ENCODE measurements around the gene CRTC2. TPM values are rescaled to one million over a fixed set of nuclear protein-coding genes. Genes with fewer than 3 reads are reported as not detected.
"Not testable (repeated sequence)": the region's sequence is repeated elsewhere in the genome, so short reads cannot be mapped to it uniquely, and the experiment has no call there.

The CRTC2 gene
- total and polyA plus RNA-seq, 12 donors: 14.6 to 50.5 (median 18.6) TPM

- DNase-seq: no peak
- Histone ChIP-seq H3K9me3 (no peaks in the 10 kb centered on the region), H3K4me1 (peaks cover 0 to 22% (median 10%) of the 10 kb centered on the region in 9 donors), H3K36me3 (peaks cover 0 to 27% (median 0%) of the 10 kb centered on the region in 9 donors), H3K27me3 (no peaks in the 10 kb centered on the region), H3K27ac (no peak overlapping the region), H3K4me3 (no peak overlapping the region)
- TF ChIP-seq, protein P1, sequence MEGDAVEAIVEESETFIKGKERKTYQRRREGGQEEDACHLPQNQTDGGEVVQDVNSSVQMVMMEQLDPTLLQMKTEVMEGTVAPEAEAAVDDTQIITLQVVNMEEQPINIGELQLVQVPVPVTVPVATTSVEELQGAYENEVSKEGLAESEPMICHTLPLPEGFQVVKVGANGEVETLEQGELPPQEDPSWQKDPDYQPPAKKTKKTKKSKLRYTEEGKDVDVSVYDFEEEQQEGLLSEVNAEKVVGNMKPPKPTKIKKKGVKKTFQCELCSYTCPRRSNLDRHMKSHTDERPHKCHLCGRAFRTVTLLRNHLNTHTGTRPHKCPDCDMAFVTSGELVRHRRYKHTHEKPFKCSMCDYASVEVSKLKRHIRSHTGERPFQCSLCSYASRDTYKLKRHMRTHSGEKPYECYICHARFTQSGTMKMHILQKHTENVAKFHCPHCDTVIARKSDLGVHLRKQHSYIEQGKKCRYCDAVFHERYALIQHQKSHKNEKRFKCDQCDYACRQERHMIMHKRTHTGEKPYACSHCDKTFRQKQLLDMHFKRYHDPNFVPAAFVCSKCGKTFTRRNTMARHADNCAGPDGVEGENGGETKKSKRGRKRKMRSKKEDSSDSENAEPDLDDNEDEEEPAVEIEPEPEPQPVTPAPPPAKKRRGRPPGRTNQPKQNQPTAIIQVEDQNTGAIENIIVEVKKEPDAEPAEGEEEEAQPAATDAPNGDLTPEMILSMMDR (IDR thresholded peaks at IDR 0.05): no peak
- 96 to 98% methylated on average over 6 of the region's 6 CpGs for WGBS, 2 donors
- intact Hi-C loops (cut with DNase I): no loop called here
- no peak for ATAC-seq
Measured at GRCh38 chr1:153908071-153908470, 50.3 kb downstream of the CRTC2 start.

DNA sequence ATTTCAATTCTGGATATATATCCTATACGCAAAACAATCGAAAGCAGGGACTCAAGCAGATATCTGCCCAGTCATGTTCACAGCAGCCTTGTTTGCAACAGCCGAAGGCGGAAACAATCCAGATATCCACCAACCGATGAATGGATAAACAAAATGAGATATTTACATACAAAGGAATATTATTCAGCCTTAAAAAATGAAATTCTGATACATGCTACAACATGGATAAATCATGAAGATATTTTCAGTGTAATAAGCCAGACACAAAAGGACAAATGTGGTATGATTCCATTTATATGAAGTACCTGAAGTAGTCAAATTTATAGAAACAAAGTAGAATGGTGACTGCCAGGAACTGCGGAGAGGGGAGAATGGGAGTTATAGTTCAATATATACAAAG is 51.3 kb downstream of the CRTC2 start:
- Histone ChIP-seq H3K4me1 (peaks cover 0 to 21% (median 10%) of the 10 kb centered on the region in 9 donors), H3K4me3 (no peak overlapping the region), H3K27me3 (no peaks in the 10 kb centered on the region), H3K9me3 (no peaks in the 10 kb centered on the region), H3K36me3 (peaks cover 0 to 27% (median 0%) of the 10 kb centered on the region in 9 donors), H3K27ac (no peak overlapping the region)
- DNase-seq (no peak), ATAC-seq (no peak)
- TF ChIP-seq, protein P1 (IDR thresholded peaks at IDR 0.05): no peak
- 90 to 94% methylated on average over 6 of the region's 6 CpGs for WGBS, 2 donors
- intact Hi-C loops (cut with DNase I): no loop called here

GRCh38 chr1:153906396-153906795 is 52.0 kb downstream of the CRTC2 start:
- Histone ChIP-seq H3K27ac (no peak overlapping the region), H3K9me3 (no peaks in the 10 kb centered on the region), H3K4me1 (peaks cover 0 to 22% (median 10%) of the 10 kb centered on the region in 9 donors), H3K27me3 (no peaks in the 10 kb centered on the region), H3K4me3 (no peak overlapping the region), H3K36me3 (peaks cover 0 to 27% (median 0%) of the 10 kb centered on the region in 9 donors)
- DNase-seq: no peak
- WGBS, 2 donors: 91 to 100% methylated on average over 1 of the region's 1 CpG
- ATAC-seq: no peak
- intact Hi-C loops (cut with DNase I): no loop called here
- TF ChIP-seq, protein P1 (IDR thresholded peaks at IDR 0.05): no peak

DNA sequence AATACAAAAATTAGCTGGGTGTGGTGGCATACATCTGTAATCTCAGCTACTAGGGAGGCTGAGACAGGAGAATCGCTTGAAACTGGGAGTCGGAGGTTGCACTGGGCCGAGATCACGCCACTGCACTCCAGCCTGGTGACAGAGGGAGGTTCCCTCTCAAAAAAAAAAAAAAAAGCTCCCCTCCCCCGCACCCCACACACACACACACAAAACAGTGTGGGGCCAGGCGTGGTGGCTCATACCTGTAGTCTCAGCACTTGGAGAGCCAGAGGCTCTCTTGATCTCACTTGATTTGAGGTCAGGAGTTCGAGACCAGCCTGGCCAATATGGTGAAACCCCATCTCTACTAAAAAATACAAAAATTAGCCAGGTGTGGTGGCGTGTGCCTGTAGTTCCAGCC is 52.5 kb downstream of the CRTC2 start:
- H3K27me3 ChIP-seq; DNase-seq; H3K9me3 ChIP-seq; intact Hi-C loops (cut with DNase I); H3K27ac ChIP-seq; H3K4me3 ChIP-seq; ATAC-seq: not testable (repeated sequence)
- H3K36me3 ChIP-seq: peaks cover 0 to 27% (median 0%) of the 10 kb centered on the region in 9 donors
- 96 to 97% methylated on average over 8 of the region's 8 CpGs for WGBS, 2 donors
- H3K4me1 ChIP-seq: peaks cover 0 to 25% (median 10%) of the 10 kb centered on the region in 9 donors

DNA sequence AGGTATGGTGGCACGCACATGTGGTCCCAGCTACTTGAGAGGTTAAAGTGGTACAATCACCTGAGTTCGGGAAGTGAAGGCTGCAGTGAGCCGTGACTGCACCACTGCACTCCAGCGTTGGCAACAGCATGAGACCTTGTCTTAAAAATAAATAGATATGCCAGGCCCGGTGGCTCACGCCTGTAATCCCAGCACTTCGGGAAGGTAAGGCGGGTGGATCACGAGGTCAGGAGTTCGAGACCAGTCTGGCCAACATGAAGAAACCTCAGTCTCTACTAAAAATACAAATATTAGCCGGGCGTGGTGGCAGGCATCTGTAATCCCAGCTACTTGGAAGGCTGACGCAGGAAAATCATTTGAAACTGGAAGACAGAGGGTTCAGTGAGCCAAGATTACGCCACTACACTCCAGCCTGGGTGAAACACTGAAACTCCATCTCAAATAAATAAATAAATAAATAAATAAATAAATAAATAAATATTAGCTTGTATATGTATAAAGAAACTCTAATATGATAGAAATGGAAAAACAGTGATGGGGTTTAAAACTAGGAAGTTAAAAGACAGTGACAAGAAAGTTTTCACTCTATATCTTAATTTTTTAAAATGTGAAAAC is 54.5 kb downstream of the CRTC2 start:
- no peak overlapping the region for H3K4me3 ChIP-seq
- ATAC-seq (no peak), DNase-seq (no peak)
- intact Hi-C loops (cut with DNase I): no loop called here
- TF ChIP-seq, protein P1 (IDR thresholded peaks at IDR 0.05): no peak
- 85 to 86% methylated on average over 14 of the region's 14 CpGs for WGBS, 2 donors
- peaks cover 0 to 42% (median 5%) of the 10 kb centered on the region in 9 donors for H3K36me3 ChIP-seq
- H3K4me1 ChIP-seq: peaks cover 0 to 26% (median 12%) of the 10 kb centered on the region in 9 donors
- peak overlapping the region in 1 of 10 donors; percentile 21 for H3K27ac ChIP-seq
- H3K9me3 ChIP-seq: no peaks in the 10 kb centered on the region
- no peaks in the 10 kb centered on the region for H3K27me3 ChIP-seq
